HFF-Myc (cell line): ENCODE measurements around the gene RACGAP1.

ENCODE experiments used
- DNase-seq: peaks from one replicate; pipeline ENCODE4 v3.0.0-alpha.2; 2011; ENCODE audit warnings: low read depth; ENCODE audit errors: extremely low read depth
- H3K4me3 ChIP-seq: replicated peaks from 2 replicates; pipeline ENCODE4 v1.5.1; 2011; ENCODE audit warnings: low read depth, mild to moderate bottlenecking, control low read depth, low read length
- CTCF ChIP-seq: IDR thresholded peaks from 2 replicates; pipeline ENCODE4 v1.5.1; 2012; ENCODE audit warnings: mild to moderate bottlenecking, low read depth, low read length, control low read depth; ENCODE audit errors: missing control alignments

Gene RACGAP1

GRCh38 chr12:49942921-49943624 lies 82.2 kb downstream of the RACGAP1 start:
- H3K4me3 ChIP-seq = no peak overlapping the region
- no peak for TF ChIP-seq CTCF
- no peak for DNase-seq

GRCh38 chr12:49942512-49942893 lies 82.8 kb downstream of the RACGAP1 start:
- no peak overlapping the region for H3K4me3 ChIP-seq
- TF ChIP-seq CTCF = no peak

GRCh38 chr12:49941556-49942511 lies 83.5 kb downstream of the RACGAP1 start:
- DNase-seq = no peak
- no peak overlapping the region for H3K4me3 ChIP-seq
- TF ChIP-seq CTCF = no peak

More at GRCh38 chr12:49942512-49942893, 82.8 kb downstream of the RACGAP1 start:
- no peak for DNase-seq

- no peak overlapping the region for H3K4me3 ChIP-seq
- no peak for TF ChIP-seq CTCF
- DNase-seq = no peak
Observed at GRCh38 chr12:49939707-49940106, 85.6 kb downstream of the RACGAP1 start.

GRCh38 chr12:49939307-49939706 lies 86.0 kb downstream of the RACGAP1 start:
- TF ChIP-seq CTCF = no peak
- no peak overlapping the region for H3K4me3 ChIP-seq
- no peak for DNase-seq
